NB4 (cell line): ENCODE measurements around the gene PKNOX2.

Experiments used
- DNase-seq: peaks from one replicate; pipeline ENCODE4 v3.0.0; 2010; ENCODE audit warnings: low read depth
- H3K4me3 ChIP-seq: one replicate; pipeline ENCODE4 v1.5.1; 2011; ENCODE audit warnings: mild to moderate bottlenecking, low read depth, low read length, moderate library complexity
- CTCF ChIP-seq: IDR thresholded peaks from one replicate; pipeline ENCODE4 v1.5.1; 2012; ENCODE audit warnings: low read depth, low read length
- MAX ChIP-seq: IDR thresholded peaks from 2 replicates; pipeline ENCODE4 v1.6.1; 2011; ENCODE audit warnings: low read depth, low read length
- MYC ChIP-seq: IDR thresholded peaks from 2 replicates; pipeline ENCODE4 v1.6.1; 2011; ENCODE audit warnings: low read depth, low read length
- POLR2A ChIP-seq: IDR thresholded peaks from 2 replicates; pipeline ENCODE4 v1.6.1; 2011; ENCODE audit warnings: mild to moderate bottlenecking; ENCODE audit not compliant: insufficient read length; ENCODE audit errors: extremely low read depth

PKNOX2 gene

GRCh38 chr11:125139778-125140177 is 24.8 kb upstream of the PKNOX2 start:
- no peak overlapping the region for H3K4me3 ChIP-seq
- DNase-seq = no peak
- TF ChIP-seq MYC = no peak
- no peak for TF ChIP-seq POLR2A
- no peak for TF ChIP-seq CTCF
- no peak for TF ChIP-seq MAX

- H3K4me3 ChIP-seq = no peak overlapping the region
- no peak for DNase-seq
- TF ChIP-seq CTCF (no peak), MYC (no peak), MAX (no peak), POLR2A (no peak)
Measured at GRCh38 chr11:125140233-125140632, 24.3 kb upstream of the PKNOX2 start.

GRCh38 chr11:125141178-125141577 is 23.4 kb upstream of the PKNOX2 start:
- H3K4me3 ChIP-seq = no peak overlapping the region
- TF ChIP-seq MYC = no peak
- TF ChIP-seq MAX = no peak
- no peak for TF ChIP-seq CTCF
- TF ChIP-seq POLR2A = no peak

GRCh38 chr11:125141686-125142535 is 22.6 kb upstream of the PKNOX2 start:
- DNase-seq = peak; percentile 58
- no peak for TF ChIP-seq MAX
- peak; percentile 84 for TF ChIP-seq CTCF
- TF ChIP-seq POLR2A = no peak
- no peak for TF ChIP-seq MYC
- H3K4me3 ChIP-seq = no peak overlapping the region

More at GRCh38 chr11:125141178-125141577, 23.4 kb upstream of the PKNOX2 start:
- no peak for DNase-seq

- no peak for DNase-seq
- TF ChIP-seq MYC (no peak), CTCF (no peak), MAX (no peak), POLR2A (no peak)
- no peak overlapping the region for H3K4me3 ChIP-seq
Measured at GRCh38 chr11:125146232-125146631, 18.3 kb upstream of the PKNOX2 start.
